K562 (cell line): ENCODE data around the gene BOD1L2. TPM values are rescaled to one million over a fixed set of nuclear protein-coding genes. Genes with fewer than 3 reads are reported as not detected.
A peak's percentile ranks its signal among the peaks of the same experiment; 100 is the strongest.

Experiments used
- ADNP ChIP-seq: fragments of 200-800 bp; sonication (Bioruptor generic); IDR thresholded peaks from 2 replicates; pipeline ENCODE4 v1.6.1; 2016; ENCODE audit warnings: missing genetic modification characterization, missing compliant biosample characterization
- ATF1 ChIP-seq, 2 experiments: fragments of 450-650 bp in 1 of 2; IDR thresholded peaks; 2 replicates each; pipeline ENCODE4 v1.6.1; 2016; ENCODE audit warnings: missing compliant biosample characterization in 1 of 2, missing genetic modification characterization in 1 of 2
- ATF3 ChIP-seq, 2 experiments: fragments of 450-650 bp in 1 of 2; sonication (generic) in 1 of 2; formaldehyde crosslinking in 1 of 2; IDR thresholded peaks in 1 of 2; conservative IDR thresholded peaks in 1 of 2; 2 replicates each; pipeline versions ENCODE4 v1.6.1 to v1.8.1; 2016 to 2023; ENCODE audit warnings: mild to moderate bottlenecking in 2 of 2, moderate library complexity in 2 of 2, inconsistent platforms in 1 of 2, missing genetic modification reagents in 1 of 2
- CC2D1A ChIP-seq: fragments of 450-650 bp; IDR thresholded peaks from 2 replicates; pipeline ENCODE4 v1.6.1; 2017; ENCODE audit warnings: mild to moderate bottlenecking
- CLOCK ChIP-seq: fragments of 250-450 bp; sonication (Bioruptor Pico); IDR thresholded peaks from 2 replicates; pipeline ENCODE4 v1.4.0; 2020; ENCODE audit warnings: mild to moderate bottlenecking, moderate library complexity, borderline replicate concordance
- E2F3 ChIP-seq: fragments of 250-450 bp; sonication (Bioruptor Pico); IDR thresholded peaks from 2 replicates; pipeline ENCODE4 v1.4.0; 2020; ENCODE audit warnings: mild to moderate bottlenecking
- GATA2 ChIP-seq: sonication (generic); formaldehyde crosslinking; IDR thresholded peaks from 2 replicates; pipeline ENCODE4 v1.4.0; 2020; ENCODE audit warnings: mild to moderate bottlenecking, missing genetic modification reagents
- IRF9 ChIP-seq: fragments of 450-650 bp; IDR thresholded peaks from 2 replicates; pipeline ENCODE4 v1.6.1; 2016; ENCODE audit warnings: missing biosample characterization, missing genetic modification characterization
- MED1 ChIP-seq: sonication (generic); formaldehyde crosslinking; IDR thresholded peaks from 2 replicates; pipeline ENCODE4 v1.8.1; 2023; ENCODE audit warnings: missing genetic modification reagents, borderline replicate concordance
- MYC ChIP-seq, 2 experiments: fragments of 250-450 bp in 1 of 2; sonication (Bioruptor Pico) in 1 of 2; IDR thresholded peaks; 2 replicates each; pipeline versions ENCODE4 v1.5.1 to v1.6.1; 2012 to 2021; ENCODE audit warnings: low read depth in 2 of 2, borderline replicate concordance in 1 of 2, improper control_type of control experiment in 1 of 2, low read length in 1 of 2, mild to moderate bottlenecking in 1 of 2, moderate library complexity in 1 of 2
- SMAD3 ChIP-seq: fragments of 450-650 bp; formaldehyde crosslinking; conservative IDR thresholded peaks from 2 replicates; pipeline ENCODE4 v1.4.0; 2020; ENCODE audit warnings: mild to moderate bottlenecking
- XRCC3 ChIP-seq: fragments of 450-650 bp; IDR thresholded peaks from 2 replicates; pipeline ENCODE4 v1.6.1; 2017; ENCODE audit warnings: mild to moderate bottlenecking, moderate library complexity
- ZBTB33 ChIP-seq: sonication (generic); formaldehyde crosslinking; IDR thresholded peaks from 2 replicates; pipeline ENCODE4 v1.8.1; 2023; ENCODE audit warnings: mild to moderate bottlenecking, missing genetic modification reagents
- ZNF143 ChIP-seq: sonication (generic); formaldehyde crosslinking; IDR thresholded peaks from 2 replicates; pipeline ENCODE4 v1.9.0; 2022; ENCODE audit warnings: mild to moderate bottlenecking, missing genetic modification reagents
- ZNF561 ChIP-seq: fragments of 450-650 bp; formaldehyde crosslinking; conservative IDR thresholded peaks from 2 replicates; pipeline ENCODE4 v1.4.0; 2020; ENCODE audit warnings: mild to moderate bottlenecking, moderate library complexity
- ZNF644 ChIP-seq: fragments of 200-800 bp; sonication (Bioruptor generic); IDR thresholded peaks from 2 replicates; pipeline ENCODE4 v1.6.1; 2016; ENCODE audit warnings: low read depth, missing genetic modification characterization, missing compliant biosample characterization
- polyA plus RNA-seq, 8 experiments: library from polyadenylated mRNA; depleted of rRNA in 4 of 8; stranded (reverse) in 5 of 8; unstranded in 3 of 8; fragments of >200 nt; fragmentation: Nextera tagmentation in 2 of 8; fragmentation: Illumina TruSeq in 1 of 8; extraction: Ambion mirVana in 2 of 8; extraction: Trizol in 1 of 8; gene quantifications; 2 replicates each; pipeline versions ENCODE4 v1.2.1 to v1.2.3, GENCODE V29; 2011 to 2014; ENCODE audit warnings: inconsistent platforms in 1 of 8, missing spikeins in 1 of 8
- total RNA-seq, 7 experiments: library from RNA; depleted of rRNA in 6 of 7; stranded (reverse); fragments of >200 nt in 6 of 7; fragmentation: Illumina TruSeq in 2 of 7; extraction: Trizol in 2 of 7; gene quantifications; 2 replicates each; pipeline versions ENCODE4 v1.2.1 to v1.2.3, GENCODE V29; 2011 to 2021; ENCODE audit warnings: low replicate concordance in 1 of 7
- TF ChIP-seq, protein P1 (sequence below): fragments of 250-450 bp; sonication (Bioruptor Pico); IDR thresholded peaks from 2 replicates; pipeline ENCODE4 v1.8.0; 2021; ENCODE audit warnings: moderate library complexity, mild to moderate bottlenecking, inconsistent platforms
- TF ChIP-seq, protein P2 (sequence below): sonication (generic); formaldehyde crosslinking; IDR thresholded peaks from 2 replicates; pipeline ENCODE4 v1.9.0; 2022; ENCODE audit warnings: mild to moderate bottlenecking, missing genetic modification reagents

Gene BOD1L2
- total and polyA plus RNA-seq, 9 of the 15 experiments (the other 6 are each of a cell fraction or from before 2014, with no cell fraction given) = 0.03 TPM; not detected in 8

- TF ChIP-seq ATF3 (IDR thresholded peaks at IDR 0.05) = peak; percentile 97
- TF ChIP-seq ATF3 (CRISPR knock-in tag; conservative IDR thresholded peaks at IDR 0.05) = no peak
- TF ChIP-seq ZNF644 (tag) = no peak
- no peak for TF ChIP-seq ZBTB33 (CRISPR knock-in tag)
- peak; percentile 65; the same call in 1 of the 2 replicates for TF ChIP-seq MYC (IDR thresholded peaks at IDR 0.05; ENCODE audit: low read depth, low read length)
- TF ChIP-seq MYC (CRISPR knock-in tag; IDR thresholded peaks at IDR 0.05; ENCODE audit: borderline replicate concordance, low read depth) = no peak
- no peak for TF ChIP-seq CLOCK (CRISPR knock-in tag)
- peak; percentile 74; the same call in 1 of the 2 replicates for TF ChIP-seq IRF9 (tag)
- TF ChIP-seq ATF1 (CRISPR knock-in tag; IDR thresholded peaks at IDR 0.05) = no peak
- TF ChIP-seq ATF1 (tag; IDR thresholded peaks at IDR 0.05) = peak; percentile 39; the same call in 1 of the 2 replicates
- TF ChIP-seq, protein P1, sequence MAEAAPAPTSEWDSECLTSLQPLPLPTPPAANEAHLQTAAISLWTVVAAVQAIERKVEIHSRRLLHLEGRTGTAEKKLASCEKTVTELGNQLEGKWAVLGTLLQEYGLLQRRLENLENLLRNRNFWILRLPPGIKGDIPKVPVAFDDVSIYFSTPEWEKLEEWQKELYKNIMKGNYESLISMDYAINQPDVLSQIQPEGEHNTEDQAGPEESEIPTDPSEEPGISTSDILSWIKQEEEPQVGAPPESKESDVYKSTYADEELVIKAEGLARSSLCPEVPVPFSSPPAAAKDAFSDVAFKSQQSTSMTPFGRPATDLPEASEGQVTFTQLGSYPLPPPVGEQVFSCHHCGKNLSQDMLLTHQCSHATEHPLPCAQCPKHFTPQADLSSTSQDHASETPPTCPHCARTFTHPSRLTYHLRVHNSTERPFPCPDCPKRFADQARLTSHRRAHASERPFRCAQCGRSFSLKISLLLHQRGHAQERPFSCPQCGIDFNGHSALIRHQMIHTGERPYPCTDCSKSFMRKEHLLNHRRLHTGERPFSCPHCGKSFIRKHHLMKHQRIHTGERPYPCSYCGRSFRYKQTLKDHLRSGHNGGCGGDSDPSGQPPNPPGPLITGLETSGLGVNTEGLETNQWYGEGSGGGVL (CRISPR knock-in tag) = no peak
- no peak for TF ChIP-seq ZNF561 (CRISPR knock-in tag)
- no peak for TF ChIP-seq MED1 (CRISPR knock-in tag)
- TF ChIP-seq ADNP (tag) = no peak
- no peak for TF ChIP-seq XRCC3
- no peak for TF ChIP-seq SMAD3 (CRISPR knock-in tag)
- no peak for TF ChIP-seq GATA2 (CRISPR knock-in tag)
- TF ChIP-seq, protein P2, sequence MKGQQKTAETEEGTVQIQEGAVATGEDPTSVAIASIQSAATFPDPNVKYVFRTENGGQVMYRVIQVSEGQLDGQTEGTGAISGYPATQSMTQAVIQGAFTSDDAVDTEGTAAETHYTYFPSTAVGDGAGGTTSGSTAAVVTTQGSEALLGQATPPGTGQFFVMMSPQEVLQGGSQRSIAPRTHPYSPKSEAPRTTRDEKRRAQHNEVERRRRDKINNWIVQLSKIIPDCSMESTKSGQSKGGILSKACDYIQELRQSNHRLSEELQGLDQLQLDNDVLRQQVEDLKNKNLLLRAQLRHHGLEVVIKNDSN (CRISPR knock-in tag) = no peak
- no peak for TF ChIP-seq CC2D1A
- no peak for TF ChIP-seq ZNF143 (CRISPR knock-in tag)
- no peak for TF ChIP-seq E2F3 (CRISPR knock-in tag)
Measured at GRCh38 chr18:57134618-57135135, 12.2 kb upstream of the BOD1L2 start (continued).
